Mammary epithelial cell (primary cell): ENCODE data around the gene FPR1.

Source experiments
- EZH2 ChIP-seq: IDR thresholded peaks from 2 replicates; pipeline ENCODE4 v1.6.1; 2012; ENCODE audit warnings: low read length, inconsistent platforms, borderline replicate concordance
- TF ChIP-seq, protein P1 (sequence below), 2 donors: IDR thresholded peaks in 1 of 2; conservative IDR thresholded peaks in 1 of 2; 2 replicates each; pipeline ENCODE4 v1.5.1; 2011 to 2012; ENCODE audit warnings: inconsistent platforms in 2 of 2, low read length in 2 of 2, mild to moderate bottlenecking in 2 of 2, control low read depth in 1 of 2, low read depth in 1 of 2; ENCODE audit not compliant: insufficient read depth in 1 of 2; ENCODE audit errors: extremely low read depth in 1 of 2

DNA sequence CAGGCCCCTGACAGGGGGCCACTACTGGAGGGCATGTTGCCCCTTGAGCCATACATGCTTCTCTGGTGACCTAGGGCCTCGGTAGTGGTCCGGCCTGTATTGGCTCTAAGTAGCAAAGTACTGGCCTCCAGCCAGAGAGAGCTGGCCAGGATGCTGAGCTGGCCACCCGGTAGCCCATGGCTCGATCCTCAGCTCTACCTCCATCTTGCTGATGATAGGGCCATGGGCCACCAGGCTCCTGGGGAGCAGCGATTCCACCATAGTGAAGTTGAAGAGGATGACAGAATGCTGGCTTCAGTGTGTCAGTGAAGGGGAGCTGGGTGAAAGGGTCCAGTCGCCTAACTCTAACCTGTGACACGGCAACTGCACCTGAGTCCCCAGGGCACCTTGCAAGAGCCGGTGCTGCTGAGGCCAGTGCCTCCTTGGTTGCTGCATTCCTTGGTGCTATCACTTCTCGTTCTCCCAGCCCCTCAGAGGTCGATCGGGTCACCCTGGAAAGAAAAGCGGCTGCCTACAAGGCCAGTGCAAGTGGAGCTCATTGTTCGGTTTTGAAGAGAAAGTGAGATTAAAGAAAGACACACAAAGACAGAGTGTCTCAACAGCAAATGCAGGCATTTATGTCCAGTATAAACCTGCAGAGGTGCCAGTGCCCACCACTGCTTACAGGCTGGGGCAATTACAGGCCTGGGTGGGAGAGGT is 48.2 kb upstream of the FPR1 start:
- TF ChIP-seq, protein P1, sequence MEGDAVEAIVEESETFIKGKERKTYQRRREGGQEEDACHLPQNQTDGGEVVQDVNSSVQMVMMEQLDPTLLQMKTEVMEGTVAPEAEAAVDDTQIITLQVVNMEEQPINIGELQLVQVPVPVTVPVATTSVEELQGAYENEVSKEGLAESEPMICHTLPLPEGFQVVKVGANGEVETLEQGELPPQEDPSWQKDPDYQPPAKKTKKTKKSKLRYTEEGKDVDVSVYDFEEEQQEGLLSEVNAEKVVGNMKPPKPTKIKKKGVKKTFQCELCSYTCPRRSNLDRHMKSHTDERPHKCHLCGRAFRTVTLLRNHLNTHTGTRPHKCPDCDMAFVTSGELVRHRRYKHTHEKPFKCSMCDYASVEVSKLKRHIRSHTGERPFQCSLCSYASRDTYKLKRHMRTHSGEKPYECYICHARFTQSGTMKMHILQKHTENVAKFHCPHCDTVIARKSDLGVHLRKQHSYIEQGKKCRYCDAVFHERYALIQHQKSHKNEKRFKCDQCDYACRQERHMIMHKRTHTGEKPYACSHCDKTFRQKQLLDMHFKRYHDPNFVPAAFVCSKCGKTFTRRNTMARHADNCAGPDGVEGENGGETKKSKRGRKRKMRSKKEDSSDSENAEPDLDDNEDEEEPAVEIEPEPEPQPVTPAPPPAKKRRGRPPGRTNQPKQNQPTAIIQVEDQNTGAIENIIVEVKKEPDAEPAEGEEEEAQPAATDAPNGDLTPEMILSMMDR (conservative IDR thresholded peaks at IDR 0.05 in 1 of 2, IDR thresholded peaks at IDR 0.05 in 1 of 2; ENCODE audit: extremely low read depth in 1 of 2, insufficient read depth in 1 of 2, low read depth in 1 of 2, low read length in 2 of 2), result no peak
- TF ChIP-seq EZH2, result no peak
